HPDE6-E6E7 (cell line): ENCODE results near the gene HSPBP1.

Source experiments
- DNase-seq: peaks from one replicate; pipeline ENCODE4 v3.0.0; 2011; ENCODE audit warnings: missing footprints; ENCODE audit errors: extremely low spot score

Gene HSPBP1

GRCh38 chr19:55304980-55305379 is 25.1 kb upstream of the HSPBP1 start:
- no peak for DNase-seq

GRCh38 chr19:55304279-55304978 is 24.5 kb upstream of the HSPBP1 start:
- DNase-seq, result no peak

GRCh38 chr19:55303477-55303876 is 23.6 kb upstream of the HSPBP1 start:
- no peak for DNase-seq

- no peak for DNase-seq
These were observed 22.4 kb upstream of the HSPBP1 start for GRCh38 chr19:55302318-55302703.

- DNase-seq, result peak; percentile 99
These were observed 21.8 kb upstream of the HSPBP1 start for GRCh38 chr19:55301459-55302317.

GRCh38 chr19:55300886-55301458 is 21.1 kb upstream of the HSPBP1 start:
- no peak for DNase-seq

- no peak for DNase-seq
These were observed 20.1 kb upstream of the HSPBP1 start for GRCh38 chr19:55299991-55300390.

- DNase-seq, result no peak
These were observed 17.4 kb upstream of the HSPBP1 start for GRCh38 chr19:55297267-55297666.

GRCh38 chr19:55289117-55289796 is 9.3 kb upstream of the HSPBP1 start:
- DNase-seq, result no peak

- no peak for DNase-seq
These were observed 7.6 kb upstream of the HSPBP1 start for GRCh38 chr19:55287361-55288079.

- no peak for DNase-seq
These were observed 5.5 kb upstream of the HSPBP1 start for GRCh38 chr19:55285229-55285890.

GRCh38 chr19:55284405-55285058 is 4.6 kb upstream of the HSPBP1 start:
- DNase-seq, result no peak

GRCh38 chr19:55283548-55284377 is 3.9 kb upstream of the HSPBP1 start, which contains the start of gene BRSK1:
Gene BRSK1 (plus strand): TSS chr19:55283997. CDS start chr19:55284443, 446 bp downstream.
- DNase-seq, result no peak

- DNase-seq, result no peak
These were observed 570 bp downstream of the HSPBP1 start for GRCh38 chr19:55279340-55279739.

GRCh38 chr19:55278391-55279135 is 1.3 kb downstream of the HSPBP1 start:
- no peak for DNase-seq

GRCh38 chr19:55277494-55277893 is 2.4 kb downstream of the HSPBP1 start:
- DNase-seq, result no peak

GRCh38 chr19:55276720-55277430 is 3.0 kb downstream of the HSPBP1 start:
- no peak for DNase-seq
